ENCODE results near the gene HSPB7. TPM values are rescaled to one million over a fixed set of nuclear protein-coding genes. Genes with fewer than 3 reads are reported as not detected.
"Not testable (repeated sequence)": the region's sequence is repeated elsewhere in the genome, so short reads cannot be mapped to it uniquely, and the experiment has no call there.

The HSPB7 gene
- total RNA-seq, 1 donor from 2014 or later, result 3,889 TPM

DNA sequence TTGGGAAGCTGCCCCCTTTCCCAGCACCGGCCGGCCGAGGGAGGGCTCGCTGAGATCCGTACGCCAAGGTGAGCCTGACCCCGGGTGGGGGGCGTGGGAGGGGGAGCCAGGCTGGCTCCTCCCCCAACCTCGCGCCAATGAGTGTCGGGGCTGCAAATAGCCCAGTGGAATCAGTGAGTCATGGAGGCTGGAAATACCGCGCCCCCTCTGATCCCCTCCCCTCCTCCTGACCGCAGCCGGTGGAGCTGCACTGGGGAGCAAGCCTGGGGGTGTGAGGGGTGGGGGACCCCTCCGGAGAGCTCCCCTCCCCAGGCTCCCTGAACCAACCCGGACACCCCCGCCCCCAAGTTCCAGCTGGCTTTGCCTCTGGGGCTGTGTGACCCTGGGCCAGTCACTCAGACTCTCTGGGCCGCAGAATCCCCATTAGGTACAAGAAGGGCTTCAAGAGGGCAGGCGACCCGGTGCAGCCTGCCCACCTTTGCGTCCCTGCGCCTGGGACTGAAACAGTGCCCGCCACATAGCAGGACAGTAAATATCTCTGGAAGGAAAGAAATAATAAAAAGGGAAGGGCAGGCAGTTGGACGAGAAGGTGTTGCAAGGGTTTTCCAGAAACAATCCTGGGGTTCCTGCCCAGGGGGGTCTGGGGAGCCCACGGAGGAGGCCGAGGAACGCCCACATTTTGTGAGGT, 4.5 kb downstream of the HSPB7 start:
- DNase-seq (ENCODE audit: low spot score), result peak; percentile 88

DNA sequence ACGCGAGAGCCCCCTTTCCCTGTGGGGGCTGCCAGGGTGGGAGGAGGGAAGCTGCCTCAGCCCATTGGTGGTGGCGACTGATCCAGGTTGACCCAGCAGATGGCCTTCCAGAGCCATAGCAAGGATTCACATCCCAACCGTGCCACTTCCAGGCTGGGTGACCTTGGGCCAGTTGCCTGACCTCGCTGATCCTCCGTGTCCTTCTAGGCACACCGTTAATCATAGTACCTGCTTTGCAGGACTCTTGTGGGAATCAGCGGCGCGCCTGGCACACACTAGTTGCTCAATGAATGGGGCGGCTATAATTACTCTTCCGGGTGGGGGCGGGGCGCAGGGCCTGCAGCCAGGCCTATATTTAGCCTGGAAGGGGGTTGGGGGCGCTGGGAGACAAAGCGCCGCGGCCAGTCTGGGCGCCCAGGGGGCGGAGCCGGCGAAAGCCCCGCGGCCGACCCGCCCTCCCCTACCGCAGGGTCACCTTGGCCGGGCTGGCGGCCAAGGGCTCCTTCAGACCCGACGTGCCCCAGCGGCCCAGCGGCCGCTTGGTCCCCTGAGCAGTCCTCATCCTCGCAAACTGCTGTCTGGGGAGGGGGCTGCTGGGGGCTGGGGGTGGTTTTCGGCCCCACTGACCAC, 5.1 kb downstream of the HSPB7 start:
- DNase-seq (ENCODE audit: low spot score), result peak; percentile 87
- intact Hi-C loops (cut with DNase I), result loop anchor here (5.0 kb wide), 1 partner anchor 170 kb away; no protein-coding TSS in a partner anchor

More for the DNA sequence above, 4.5 kb downstream of the HSPB7 start:
- intact Hi-C loops (cut with DNase I), result loop anchor here (5.0 kb wide), 1 partner anchor 169 kb away; no protein-coding TSS in a partner anchor

GRCh38 chr1:16011936-16012589, 5.8 kb downstream of the HSPB7 start:
- DNase-seq (ENCODE audit: low spot score), result no peak
- intact Hi-C loops (cut with DNase I), result loop anchor here (5.0 kb wide), 1 partner anchor 170 kb away; no protein-coding TSS in a partner anchor

- intact Hi-C loops (cut with DNase I), result loop anchor here (5.0 kb wide), 1 partner anchor 171 kb away; no protein-coding TSS in a partner anchor
- DNase-seq (ENCODE audit: low spot score), result no peak
These were observed 7.0 kb downstream of the HSPB7 start for GRCh38 chr1:16010837-16011236.

GRCh38 chr1:16009678-16010077, 8.2 kb downstream of the HSPB7 start:
- intact Hi-C loops (cut with DNase I), result loop anchor here (1.0 to 5.0 kb wide), 3 partner anchors 23 to 173 kb away; no protein-coding TSS in a partner anchor
- no peak for DNase-seq (ENCODE audit: low spot score)

DNA sequence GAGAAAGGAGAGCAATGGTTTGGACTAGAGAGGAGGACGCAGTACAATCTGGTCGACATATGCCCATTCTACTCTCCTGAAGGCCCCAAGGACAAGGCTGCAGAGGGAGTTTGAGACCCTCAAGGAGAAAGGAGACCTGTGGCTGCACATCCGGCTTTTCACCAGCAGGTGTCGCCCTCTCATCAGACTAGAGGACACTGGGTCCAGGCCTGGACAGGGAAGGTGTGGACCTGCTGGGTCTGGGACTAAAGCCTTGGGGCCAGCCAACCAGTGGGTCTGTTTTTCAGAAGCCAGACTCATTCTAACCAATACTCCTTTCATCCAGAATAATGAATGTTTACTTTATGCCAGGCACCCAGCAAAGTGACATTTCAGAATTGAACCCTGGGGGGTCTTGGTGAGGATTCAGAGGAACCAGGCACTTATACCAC, 8.8 kb downstream of the HSPB7 start:
- DNase-seq (ENCODE audit: low spot score), result no peak
- intact Hi-C loops (cut with DNase I), result loop anchor here (1.0 kb wide), 2 partner anchors 23 to 47 kb away; no protein-coding TSS in a partner anchor

- DNase-seq (ENCODE audit: low spot score), result no peak
- intact Hi-C loops (cut with DNase I), result no loop called here
These were observed 10.0 kb downstream of the HSPB7 start for GRCh38 chr1:16007671-16008341.

DNA sequence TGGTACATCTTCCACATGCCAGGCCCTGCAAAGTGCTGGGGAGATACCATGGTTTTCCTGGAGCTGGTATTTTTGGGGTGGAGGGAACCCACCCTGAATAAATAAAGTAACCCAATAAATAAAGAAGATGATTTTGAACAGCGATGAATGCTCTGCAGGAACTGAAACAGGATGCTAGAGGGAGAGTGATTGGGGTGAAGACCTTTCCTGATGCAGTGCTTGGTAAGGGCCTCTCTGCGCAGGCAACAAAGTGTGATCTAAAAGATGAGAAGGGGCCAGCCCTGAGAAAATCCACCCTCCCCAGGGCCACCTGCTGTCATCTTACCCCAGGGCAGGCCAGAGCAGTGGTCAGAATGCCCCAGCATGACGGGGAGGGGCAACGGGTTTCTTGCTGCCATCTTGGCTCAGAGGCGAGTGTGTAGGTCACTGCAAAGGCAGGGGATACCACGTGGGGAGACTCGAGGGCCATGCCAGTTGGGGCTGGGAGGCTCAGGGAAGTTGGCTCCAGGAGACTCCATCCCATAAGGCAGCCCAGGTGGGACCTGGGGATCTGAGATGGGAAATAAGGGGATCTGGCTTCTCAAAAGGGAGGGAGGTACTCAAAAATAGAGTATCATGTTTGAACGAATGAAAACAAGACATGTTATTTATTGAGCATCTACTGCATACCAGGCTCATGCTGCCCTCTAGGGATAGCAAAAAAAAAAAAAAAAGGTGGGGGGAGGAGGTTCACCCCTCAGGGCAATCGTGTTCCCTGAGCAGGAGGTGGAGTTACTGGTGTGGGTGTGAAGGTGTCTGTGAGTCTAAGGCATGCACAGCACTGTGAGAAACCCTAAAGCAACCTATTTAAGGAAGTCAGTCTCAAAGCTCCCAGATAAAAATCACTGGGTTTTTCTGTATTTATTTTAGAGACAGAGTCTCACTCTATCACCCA, 11.0 kb downstream of the HSPB7 start:
- intact Hi-C loops (cut with DNase I), result no loop called here
- DNase-seq (ENCODE audit: low spot score), result no peak

DNA sequence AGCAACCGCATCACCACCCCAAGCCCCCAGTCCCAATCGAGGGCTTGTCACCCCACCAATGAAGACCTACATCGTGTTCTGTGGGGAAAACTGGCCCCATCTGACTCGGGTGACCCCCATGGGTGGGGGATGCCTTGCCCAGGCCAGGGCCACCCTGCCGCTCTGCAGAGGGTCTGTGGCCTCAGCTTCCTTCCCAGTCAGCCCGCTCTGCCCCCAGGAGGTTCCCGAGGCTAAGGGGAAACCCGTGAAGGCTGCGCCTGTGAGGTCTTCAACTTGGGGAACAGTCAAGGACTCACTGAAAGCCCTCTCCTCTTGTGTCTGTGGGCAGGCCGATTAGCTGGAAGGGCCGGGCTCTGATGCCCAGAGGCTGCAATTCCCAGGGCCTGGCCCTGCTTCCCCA, 11.8 kb downstream of the HSPB7 start:
- no peak for DNase-seq (ENCODE audit: low spot score)
- intact Hi-C loops (cut with DNase I), result no loop called here

- intact Hi-C loops (cut with DNase I), result no loop called here
These were observed 12.2 kb downstream of the HSPB7 start for GRCh38 chr1:16005597-16005996.

DNA sequence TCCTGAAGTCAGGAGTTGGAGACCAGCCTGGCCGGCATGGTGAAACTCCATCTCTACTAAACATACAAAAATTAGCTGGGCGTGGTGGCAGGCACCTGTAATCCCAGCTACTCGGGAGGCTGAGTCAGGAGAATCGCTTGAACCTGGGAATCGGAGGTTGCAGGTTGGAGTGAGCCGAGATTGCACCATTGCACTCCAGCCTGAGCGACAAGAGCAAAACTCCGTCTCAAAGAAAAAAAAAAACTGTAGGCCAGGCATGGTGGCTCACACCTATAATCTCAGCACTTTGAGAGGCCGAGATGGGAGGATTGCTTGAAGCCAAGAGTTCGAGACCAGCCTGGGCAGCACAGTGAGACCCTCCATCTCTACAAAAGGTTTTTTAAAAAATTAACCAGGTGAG, 16.6 kb downstream of the HSPB7 start:
- DNase-seq (ENCODE audit: low spot score); intact Hi-C loops (cut with DNase I): not testable (repeated sequence)

More at GRCh38 chr1:16005597-16005996, 12.2 kb downstream of the HSPB7 start:
- DNase-seq (ENCODE audit: low spot score), result no peak

GRCh38 chr1:15998929-15999328, 18.9 kb downstream of the HSPB7 start:
- no peak for DNase-seq (ENCODE audit: low spot score)
- intact Hi-C loops (cut with DNase I), result no loop called here

GRCh38 chr1:15997637-15998280, 20.1 kb downstream of the HSPB7 start:
- intact Hi-C loops (cut with DNase I), result no loop called here
- DNase-seq (ENCODE audit: low spot score), result no peak

GRCh38 chr1:15997076-15997585, 20.7 kb downstream of the HSPB7 start:
- intact Hi-C loops (cut with DNase I), result no loop called here
- no peak for DNase-seq (ENCODE audit: low spot score)

- intact Hi-C loops (cut with DNase I), result loop anchor here (5.0 kb wide), 1 partner anchor 177 kb away; no protein-coding TSS in a partner anchor
- DNase-seq (ENCODE audit: low spot score), result no peak
These were observed 23.1 kb downstream of the HSPB7 start for GRCh38 chr1:15994590-15995351.

GRCh38 chr1:15994081-15994480, 23.8 kb downstream of the HSPB7 start:
- DNase-seq (ENCODE audit: low spot score), result no peak
- intact Hi-C loops (cut with DNase I), result loop anchor here (5.0 kb wide), 1 partner anchor 177 kb away; no protein-coding TSS in a partner anchor

GRCh38 chr1:15993666-15994065, 24.2 kb downstream of the HSPB7 start:
- intact Hi-C loops (cut with DNase I), result loop anchor here (5.0 kb wide), 1 partner anchor 176 kb away; no protein-coding TSS in a partner anchor

More at GRCh38 chr1:15993666-15994065, 24.2 kb downstream of the HSPB7 start:
- DNase-seq (ENCODE audit: low spot score), result no peak
